Measurements from ENCODE around the gene PSPN.

PSPN gene

GRCh38 chr19:6378486-6378885 is 2.8 kb upstream of the PSPN start:
- TF ChIP-seq CTCF (IDR thresholded peaks at IDR 0.05; ENCODE audit: low read depth, low read length, missing control alignments), result no peak
- no peak overlapping the region for H3K4me3 ChIP-seq (ENCODE audit: low read depth, low read length)
- no peak for DNase-seq (ENCODE audit: low read depth)

- TF ChIP-seq CTCF (IDR thresholded peaks at IDR 0.05; ENCODE audit: low read depth, low read length, missing control alignments), result no peak
- no peak overlapping the region for H3K4me3 ChIP-seq (ENCODE audit: low read depth, low read length)
- no peak for DNase-seq (ENCODE audit: low read depth)
Measured at GRCh38 chr19:6378041-6378440, 2.3 kb upstream of the PSPN start.

GRCh38 chr19:6376512-6377190 is 918 bp upstream of the PSPN start:
- DNase-seq (ENCODE audit: low read depth), result no peak
- no peak for TF ChIP-seq CTCF (IDR thresholded peaks at IDR 0.05; ENCODE audit: low read depth, low read length, missing control alignments)
- H3K4me3 ChIP-seq (ENCODE audit: low read depth, low read length), result no peak overlapping the region

DNA sequence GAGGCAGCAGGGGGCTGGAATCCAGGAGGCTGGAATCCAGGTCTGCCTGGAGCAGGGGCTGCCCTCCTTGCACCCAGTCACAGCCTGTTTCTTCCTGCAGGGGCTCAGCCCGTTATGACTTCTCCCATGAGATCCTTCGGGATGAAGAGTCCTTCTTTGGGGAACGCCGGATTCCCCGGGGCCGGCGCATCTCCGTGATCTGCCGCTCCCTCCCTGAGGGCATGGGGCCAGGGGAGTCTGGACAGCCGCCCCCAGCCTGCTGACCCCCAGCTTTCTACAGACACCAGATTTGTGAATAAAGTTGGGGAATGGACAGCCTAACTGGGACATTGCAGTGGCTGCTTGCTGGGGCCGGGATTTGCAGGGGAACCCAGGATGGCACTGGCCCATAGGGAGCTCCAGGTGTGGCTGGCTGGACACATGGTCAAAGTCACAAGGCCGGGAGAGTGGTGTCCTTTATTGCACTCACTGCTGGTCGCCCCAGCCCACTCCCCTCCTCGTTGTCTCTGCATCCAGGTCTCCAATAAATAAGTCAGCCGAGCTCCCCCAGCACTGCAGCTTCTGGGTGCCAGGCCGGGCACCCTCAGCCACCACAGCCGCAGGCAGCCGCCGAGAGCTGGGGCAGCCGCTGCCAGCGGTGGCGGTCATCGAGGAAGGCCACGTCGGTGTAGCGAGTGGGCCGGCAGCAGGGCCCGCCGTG is 872 bp downstream of the PSPN start:
- TF ChIP-seq CTCF (IDR thresholded peaks at IDR 0.05; ENCODE audit: low read depth, low read length, missing control alignments), result no peak
- DNase-seq (ENCODE audit: low read depth), result no peak
- H3K4me3 ChIP-seq (ENCODE audit: low read depth, low read length), result no peak overlapping the region

GRCh38 chr19:6374161-6374709 is 1.5 kb downstream of the PSPN start:
- H3K4me3 ChIP-seq (ENCODE audit: low read depth, low read length), result peak overlapping the region; percentile 58
- no peak for TF ChIP-seq CTCF (IDR thresholded peaks at IDR 0.05; ENCODE audit: low read depth, low read length, missing control alignments)
- DNase-seq (ENCODE audit: low read depth), result no peak

DNA sequence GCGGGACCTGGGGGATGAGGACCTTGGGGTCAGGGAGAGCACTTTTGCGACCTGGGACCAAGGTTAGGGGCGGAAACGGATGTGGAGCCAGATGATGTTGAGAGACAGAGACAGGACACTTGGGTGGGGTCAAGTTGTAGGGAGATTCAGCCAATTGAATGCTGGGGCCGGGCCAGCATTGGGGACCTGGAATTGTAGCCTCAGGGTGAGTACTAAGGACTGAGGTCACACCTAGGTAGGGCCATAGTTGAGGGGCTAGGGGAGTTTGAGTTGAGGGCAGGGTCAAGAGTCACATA is 2.0 kb downstream of the PSPN start:
- H3K4me3 ChIP-seq (ENCODE audit: low read depth, low read length), result peak overlapping the region; percentile 58
- no peak for DNase-seq (ENCODE audit: low read depth)

More for the DNA sequence above, 2.0 kb downstream of the PSPN start:
- TF ChIP-seq CTCF (IDR thresholded peaks at IDR 0.05; ENCODE audit: low read depth, low read length, missing control alignments), result no peak

All from GM12864 (cell line).